H1 (cell line): ENCODE measurements around the gene ADIPOR2. TPM values are rescaled to one million over a fixed set of nuclear protein-coding genes. Genes with fewer than 3 reads are reported as not detected.

ENCODE experiments used
- CTCF ChIA-PET: fragments of 300-600 bp; sonication (Branson Sonifier 250); formaldehyde crosslinking; loops from one replicate; lab custom pipeline; 2021; ENCODE audit not compliant: partially characterized antibody; lab: Charles Lee
- POLR2A ChIA-PET: fragments of 300-600 bp; sonication (Branson Sonifier 250); formaldehyde crosslinking; loops from one replicate; lab custom pipeline; 2021; ENCODE audit warnings: inconsistent platforms; ENCODE audit not compliant: partially characterized antibody; lab: Charles Lee
- DNase-seq, 2 experiments: peaks; one replicate each; pipeline versions ENCODE4 v3.0.0 to v3.0.0-alpha.2; 2010 to 2022; ENCODE audit warnings: low spot score in 2 of 2, low read depth in 1 of 2, mixed read lengths in 1 of 2
- FAIRE-seq: peaks from 2 replicates; lab custom pipeline; 2011; peaks lifted over from hg19 to GRCh38; lab: Jason Lieb, UNC
- H2AFZ ChIP-seq: 2 replicates; pipeline ENCODE4 v1.8.1; 2012; ENCODE audit warnings: low read length, inconsistent platforms
- H2AK5ac ChIP-seq: 2 replicates; pipeline ENCODE4 v1.6.1; 2013; ENCODE audit warnings: low read depth, low read length
- H2BK120ac ChIP-seq: replicated peaks from 2 replicates; pipeline ENCODE3; 2013; ENCODE audit warnings: low read depth, low read length, inconsistent platforms
- H2BK12ac ChIP-seq: 2 replicates; pipeline ENCODE4 v1.6.1; 2013; ENCODE audit warnings: low read depth, low read length
- H2BK15ac ChIP-seq: 2 replicates; pipeline ENCODE4 v1.6.1; 2013; ENCODE audit warnings: low read length
- H2BK20ac ChIP-seq: 2 replicates; pipeline ENCODE4 v1.6.1; 2013; ENCODE audit warnings: low read length
- H2BK5ac ChIP-seq: 2 replicates; pipeline ENCODE4 v1.6.1; 2013; ENCODE audit warnings: low read depth, low read length
- H3K14ac ChIP-seq: 2 replicates; pipeline ENCODE4 v1.6.1; 2013; ENCODE audit warnings: inconsistent platforms; ENCODE audit not compliant: insufficient read length
- H3K18ac ChIP-seq: 2 replicates; pipeline ENCODE4 v1.6.1; 2013; ENCODE audit warnings: low read length; ENCODE audit errors: extremely low read depth
- H3K23ac ChIP-seq: 2 replicates; pipeline ENCODE4 v1.6.1; 2013; ENCODE audit warnings: inconsistent platforms; ENCODE audit not compliant: insufficient read length
- H3K23me2 ChIP-seq: 2 replicates; pipeline ENCODE4 v1.6.1; 2013; ENCODE audit warnings: low read depth, low read length
- H3K27ac ChIP-seq: 2 replicates; pipeline ENCODE4 v1.6.1; 2011; ENCODE audit warnings: low read depth, low read length, inconsistent platforms
- H3K27me3 ChIP-seq, 4 experiments: replicated peaks in 1 of 4; 1 replicate in 1 of 4; 2 replicates in 3 of 4; pipeline versions ENCODE4 v1.6.1 to v1.8.1; 2011 to 2013; ENCODE audit warnings: low read length in 3 of 4, mild to moderate bottlenecking in 3 of 4, inconsistent platforms in 2 of 4, mixed read lengths in 2 of 4, moderate library complexity in 1 of 4; ENCODE audit not compliant: control insufficient read depth in 3 of 4, insufficient read depth in 3 of 4; ENCODE audit errors: extremely low read depth in 1 of 4
- H3K36me3 ChIP-seq, 4 experiments: 2 replicates each; pipeline versions ENCODE4 v1.6.1 to v1.8.1; 2011 to 2013; ENCODE audit warnings: mild to moderate bottlenecking in 4 of 4, low read length in 3 of 4, moderate library complexity in 2 of 4, control low read depth in 1 of 4, inconsistent platforms in 1 of 4; ENCODE audit not compliant: insufficient read depth in 4 of 4, control insufficient read depth in 2 of 4
- H3K4ac ChIP-seq: replicated peaks from 2 replicates; pipeline ENCODE3; 2013; ENCODE audit warnings: low read length, low read depth, mixed read lengths, inconsistent platforms; ENCODE audit not compliant: insufficient read length
- H3K4me1 ChIP-seq, 4 experiments: replicated peaks in 1 of 4; 1 replicate in 1 of 4; 2 replicates in 3 of 4; pipeline versions ENCODE4 v1.6.1 to v1.8.1; 2011 to 2013; ENCODE audit warnings: low read length in 3 of 4, inconsistent platforms in 2 of 4, mixed read lengths in 1 of 4; ENCODE audit not compliant: insufficient read depth in 4 of 4, control insufficient read depth in 3 of 4
- H3K4me2 ChIP-seq, 2 experiments: 2 replicates each; pipeline versions ENCODE4 v1.6.1 to v1.8.1; 2011 to 2013; ENCODE audit warnings: low read depth in 2 of 2, low read length in 2 of 2, control low read depth in 1 of 2, inconsistent platforms in 1 of 2, mild to moderate bottlenecking in 1 of 2; ENCODE audit not compliant: insufficient read depth in 1 of 2
- H3K4me3 ChIP-seq, 4 experiments: fragments of 200-600, 300-600 bp in 1 of 4; sonication (generic), shearing (Covaris generic), sonication (Bioruptor Twin) in 1 of 4; 2 replicates each; pipeline versions ENCODE4 v1.5.1 to v1.8.1; 2011 to 2016; ENCODE audit warnings: low read length in 4 of 4, low read depth in 3 of 4, control low read depth in 2 of 4, inconsistent platforms in 2 of 4, mild to moderate bottlenecking in 2 of 4, mixed read lengths in 1 of 4, moderate library complexity in 1 of 4; ENCODE audit not compliant: insufficient read depth in 2 of 4; ENCODE audit errors: extremely low read depth in 1 of 4
- H3K56ac ChIP-seq: replicated peaks from 2 replicates; pipeline ENCODE3; 2013; ENCODE audit warnings: low read depth, mild to moderate bottlenecking, mixed read lengths, low read length, inconsistent platforms; ENCODE audit not compliant: insufficient read length
- H3K79me1 ChIP-seq: 2 replicates; pipeline ENCODE4 v1.6.1; 2013; ENCODE audit warnings: low read depth, low read length, control low read depth
- H3K79me2 ChIP-seq, 2 experiments: 2 replicates each; pipeline versions ENCODE4 v1.6.1 to v1.8.1; 2012 to 2013; ENCODE audit warnings: low read length in 2 of 2, mild to moderate bottlenecking in 2 of 2, inconsistent platforms in 1 of 2; ENCODE audit not compliant: insufficient read depth in 2 of 2, control insufficient read depth in 1 of 2
- H3K9ac ChIP-seq, 4 experiments: replicated peaks in 1 of 4; 1 replicate in 1 of 4; 2 replicates in 3 of 4; pipeline versions ENCODE4 v1.6.1 to v1.8.1; 2011 to 2013; ENCODE audit warnings: low read depth in 3 of 4, low read length in 3 of 4, control low read depth in 2 of 4, mild to moderate bottlenecking in 2 of 4, moderate library complexity in 2 of 4, inconsistent platforms in 1 of 4; ENCODE audit errors: extremely low read depth in 1 of 4
- H3K9me3 ChIP-seq, 2 experiments: 2 replicates each; pipeline versions ENCODE4 v1.6.1 to v1.8.1; 2012 to 2013; ENCODE audit warnings: mild to moderate bottlenecking in 2 of 2, moderate library complexity in 2 of 2, control low read depth in 1 of 2, inconsistent platforms in 1 of 2, low read depth in 1 of 2, low read length in 1 of 2, mixed read lengths in 1 of 2; ENCODE audit not compliant: insufficient read depth in 2 of 2
- H4K20me1 ChIP-seq, 2 experiments: replicated peaks in 1 of 2; 2 replicates each; pipeline versions ENCODE3 to v1.8.1; 2011 to 2013; ENCODE audit warnings: inconsistent platforms in 2 of 2, low read length in 2 of 2, mild to moderate bottlenecking in 1 of 2; ENCODE audit not compliant: insufficient read depth in 2 of 2, control insufficient read depth in 1 of 2
- H4K5ac ChIP-seq: 2 replicates; pipeline ENCODE4 v1.6.1; 2013; ENCODE audit warnings: low read length, low read depth, mixed read lengths, inconsistent platforms; ENCODE audit not compliant: insufficient read length
- H4K8ac ChIP-seq: 2 replicates; pipeline ENCODE4 v1.8.0; 2013; ENCODE audit warnings: mild to moderate bottlenecking, moderate library complexity, low read length, inconsistent platforms; ENCODE audit not compliant: insufficient read depth; ENCODE audit errors: extremely low read depth
- H4K91ac ChIP-seq: replicated peaks from 2 replicates; pipeline ENCODE3; 2013; ENCODE audit warnings: low read length, mixed read lengths, inconsistent platforms; ENCODE audit not compliant: insufficient read length
- RFX5 ChIP-seq: IDR thresholded peaks from 2 replicates; pipeline ENCODE4 v1.6.1; 2011; ENCODE audit warnings: low read depth, low read length, improper control_type of control experiment, borderline replicate concordance
- WGBS, 2 experiments: shearing (Covaris generic) in 1 of 2; methylation state at CpG; one replicate each; pipeline versions ENCODE4 v1.1.6 to v1.1.7; 2013 to 2015; ENCODE audit warnings: low lambda C conversion rate in 2 of 2, mixed read lengths in 2 of 2, inconsistent platforms in 1 of 2, low coverage in 1 of 2, missing lambda C conversion rate in 1 of 2; ENCODE audit not compliant: insufficient replicate concordance in 2 of 2, insufficient coverage in 1 of 2, insufficient read length in 1 of 2; ENCODE audit errors: extremely low coverage in 1 of 2, missing lambda C conversion rate in 1 of 2; 5-methylcytosine and 5-hydroxymethylcytosine counted together
- polyA plus RNA-seq, 7 experiments: library from polyadenylated mRNA; depleted of rRNA in 3 of 7; stranded (reverse) in 5 of 7; unstranded in 2 of 7; fragments of >200 nt in 5 of 7; fragments of 200-250 nt in 2 of 7; gene quantifications; 1 replicate in 5 of 7; 2 replicates in 1 of 7; 4 replicates in 1 of 7; pipeline versions ENCODE4 v1.2.1 to v1.2.3, GENCODE V29; 2011 to 2013; ENCODE audit warnings: missing spikeins in 2 of 7, mixed read lengths in 2 of 7
- total RNA-seq: library from RNA; stranded (reverse); fragmentation: NEBNext Ultra II Directional; extraction: Animal tissue kit (Norgen Biotek cat#: 25700); gene quantifications from 2 replicates; pipeline ENCODE4 v1.2.1, GENCODE V29; 2021

The ADIPOR2 gene
- total and polyA plus RNA-seq, 2 of the 8 experiments (the other 6 are each of a cell fraction or from before 2014, with no cell fraction given) = 17.5 to 50.8 TPM

- no peak overlapping the region for H3K23ac ChIP-seq
- H3K4me3 ChIP-seq = no peak overlapping the region
- no peak overlapping the region for H2BK20ac ChIP-seq
- no peak overlapping the region for H3K4ac ChIP-seq
- H4K8ac ChIP-seq = no peak overlapping the region
- H2BK15ac ChIP-seq = no peak overlapping the region
- DNase-seq (no peak), FAIRE-seq (no peak)
- H3K14ac ChIP-seq = no peak overlapping the region
- peaks cover 5% of the 10 kb centered on the region; the same call in 1 of the 2 replicates for H3K79me1 ChIP-seq
- H3K27ac ChIP-seq = no peak overlapping the region
- H3K4me2 ChIP-seq = no peak overlapping the region
- H3K56ac ChIP-seq = no peak overlapping the region
- H2BK5ac ChIP-seq = no peak overlapping the region
- H4K5ac ChIP-seq = no peak overlapping the region
- no peak overlapping the region for H3K18ac ChIP-seq
- WGBS, 2 experiments = 92% methylated on average over 4 of the region's 4 CpGs; no CpG with 5 or more reads in 1 of the 2 experiments
- H3K27me3 ChIP-seq = no peaks in the 10 kb centered on the region
- H3K4me1 ChIP-seq = peaks cover 0 to 5% (median 3%) of the 10 kb centered on the region in 4 experiments; a peak in 3 of 7 replicates
- H3K23me2 ChIP-seq = no peaks in the 10 kb centered on the region; the same call in 1 of the 2 replicates
- H2BK120ac ChIP-seq = no peak overlapping the region
- H3K9ac ChIP-seq = no peak overlapping the region
- no peak overlapping the region for H2AFZ ChIP-seq
- H3K79me2 ChIP-seq = peaks cover 0 to 20% of the 10 kb centered on the region in 2 experiments; a peak in 1 of 4 replicates
- no peaks in the 10 kb centered on the region for H3K9me3 ChIP-seq
- CTCF ChIA-PET = interaction anchor here (0.7 kb wide), 1 partner anchor 165 kb away, joined by 3 read pairs; no protein-coding TSS in a partner anchor
- peaks cover 7% of the 10 kb centered on the region in 2 experiments for H4K20me1 ChIP-seq
- no peak overlapping the region for H2BK12ac ChIP-seq
- TF ChIP-seq RFX5 = no peak
- H2AK5ac ChIP-seq = no peak overlapping the region
- POLR2A ChIA-PET = no interaction called here
- H4K91ac ChIP-seq = no peak overlapping the region
- H3K36me3 ChIP-seq = peaks cover 0 to 7% (median 5%) of the 10 kb centered on the region in 4 experiments; a peak in 5 of 8 replicates
Measured at GRCh38 chr12:1773937-1774655, 83.2 kb downstream of the ADIPOR2 start.
